K562 (cell line): ENCODE results near the gene ABCF3. TPM values are rescaled to one million over a fixed set of nuclear protein-coding genes. Genes with fewer than 3 reads are reported as not detected.

Source experiments
- DMBX1 ChIP-seq: fragments of 250-450 bp; sonication (Bioruptor Pico); IDR thresholded peaks from 2 replicates; pipeline ENCODE4 v1.8.0; 2022; ENCODE audit warnings: inconsistent platforms, mild to moderate bottlenecking, moderate library complexity, borderline replicate concordance
- E2F3 ChIP-seq: fragments of 250-450 bp; sonication (Bioruptor Pico); IDR thresholded peaks from 2 replicates; pipeline ENCODE4 v1.4.0; 2020; ENCODE audit warnings: mild to moderate bottlenecking
- HDAC2 ChIP-seq: fragments of 450-650 bp; IDR thresholded peaks from 2 replicates; pipeline ENCODE4 v1.6.1; 2016; ENCODE audit warnings: mild to moderate bottlenecking
- KLF16 ChIP-seq: IDR thresholded peaks from 2 replicates; pipeline ENCODE4 v1.6.1; 2016; ENCODE audit warnings: antibody characterized with exemption
- POLR2AphosphoS2 ChIP-seq: IDR thresholded peaks from 2 replicates; pipeline ENCODE4 v1.6.1; 2012; ENCODE audit warnings: low read length, improper control_type of control experiment
- RBM15 ChIP-seq: fragments of 200-400 bp; formaldehyde crosslinking; IDR thresholded peaks from 2 replicates; pipeline ENCODE4 v1.6.1; 2018; ENCODE audit warnings: mild to moderate bottlenecking, low read length, moderate library complexity; ENCODE audit not compliant: insufficient read depth
- RBM17 ChIP-seq: fragments of 200-400 bp; formaldehyde crosslinking; IDR thresholded peaks from 2 replicates; pipeline ENCODE4 v1.6.1; 2017; ENCODE audit warnings: low read depth, mild to moderate bottlenecking, low read length, borderline replicate concordance
- ZNF311 ChIP-seq: fragments of 250-450 bp; sonication (Bioruptor Pico); IDR thresholded peaks from 2 replicates; pipeline ENCODE4 v1.4.0; 2020; ENCODE audit warnings: mild to moderate bottlenecking, moderate library complexity
- ZNF57 ChIP-seq: fragments of 450-650 bp; formaldehyde crosslinking; IDR thresholded peaks from 2 replicates; pipeline ENCODE4 v1.4.0; 2020; ENCODE audit warnings: mild to moderate bottlenecking, moderate library complexity
- ZNF75A ChIP-seq: fragments of 450-650 bp; formaldehyde crosslinking; IDR thresholded peaks from 2 replicates; pipeline ENCODE4 v1.4.0; 2020; ENCODE audit warnings: mild to moderate bottlenecking
- ZNF77 ChIP-seq: fragments of 250-450 bp; sonication (Bioruptor Pico); IDR thresholded peaks from 2 replicates; pipeline ENCODE4 v1.5.0; 2020
- polyA plus RNA-seq, 8 experiments: library from polyadenylated mRNA; depleted of rRNA in 4 of 8; stranded (reverse) in 5 of 8; unstranded in 3 of 8; fragments of >200 nt; fragmentation: Nextera tagmentation in 2 of 8; fragmentation: Illumina TruSeq in 1 of 8; extraction: Ambion mirVana in 2 of 8; extraction: Trizol in 1 of 8; gene quantifications; 2 replicates each; pipeline versions ENCODE4 v1.2.1 to v1.2.3, GENCODE V29; 2011 to 2014; ENCODE audit warnings: inconsistent platforms in 1 of 8, missing spikeins in 1 of 8
- total RNA-seq, 7 experiments: library from RNA; depleted of rRNA in 6 of 7; stranded (reverse); fragments of >200 nt in 6 of 7; fragmentation: Illumina TruSeq in 2 of 7; extraction: Trizol in 2 of 7; gene quantifications; 2 replicates each; pipeline versions ENCODE4 v1.2.1 to v1.2.3, GENCODE V29; 2011 to 2021; ENCODE audit warnings: low replicate concordance in 1 of 7
- TF ChIP-seq, protein P1 (sequence below): fragments of 250-450 bp; sonication (Bioruptor Pico); IDR thresholded peaks from 2 replicates; pipeline ENCODE4 v1.4.0; 2020; ENCODE audit warnings: mild to moderate bottlenecking
- TF ChIP-seq, protein P2 (sequence below), 2 experiments: IDR thresholded peaks; 2 replicates each; pipeline ENCODE4 v1.6.1; 2011; ENCODE audit warnings: borderline replicate concordance in 1 of 2, control low read depth in 1 of 2, low read depth in 1 of 2, low read length in 1 of 2, mild to moderate bottlenecking in 1 of 2, mixed read lengths in 1 of 2, moderate library complexity in 1 of 2; ENCODE audit not compliant: insufficient read depth in 1 of 2, insufficient read length in 1 of 2, poor library complexity in 1 of 2, severe bottlenecking in 1 of 2; ENCODE audit errors: extremely low read depth in 1 of 2

ABCF3 gene
- total and polyA plus RNA-seq, 9 of the 15 experiments (the other 6 are each of a cell fraction or from before 2014, with no cell fraction given), result 6.7 to 77.9 (median 45.1) TPM

- TF ChIP-seq ZNF75A (CRISPR knock-in tag) (peak; percentile 21; the same call in 1 of the 2 replicates), POLR2AphosphoS2 (peak; percentile 94), DMBX1 (CRISPR knock-in tag) (no peak), E2F3 (CRISPR knock-in tag) (no peak), HDAC2 (no peak), ZNF77 (CRISPR knock-in tag) (no peak), KLF16 (no peak), RBM17 (no peak), RBM15 (no peak), ZNF311 (CRISPR knock-in tag) (no peak), ZNF57 (CRISPR knock-in tag) (no peak)
- TF ChIP-seq, protein P1, sequence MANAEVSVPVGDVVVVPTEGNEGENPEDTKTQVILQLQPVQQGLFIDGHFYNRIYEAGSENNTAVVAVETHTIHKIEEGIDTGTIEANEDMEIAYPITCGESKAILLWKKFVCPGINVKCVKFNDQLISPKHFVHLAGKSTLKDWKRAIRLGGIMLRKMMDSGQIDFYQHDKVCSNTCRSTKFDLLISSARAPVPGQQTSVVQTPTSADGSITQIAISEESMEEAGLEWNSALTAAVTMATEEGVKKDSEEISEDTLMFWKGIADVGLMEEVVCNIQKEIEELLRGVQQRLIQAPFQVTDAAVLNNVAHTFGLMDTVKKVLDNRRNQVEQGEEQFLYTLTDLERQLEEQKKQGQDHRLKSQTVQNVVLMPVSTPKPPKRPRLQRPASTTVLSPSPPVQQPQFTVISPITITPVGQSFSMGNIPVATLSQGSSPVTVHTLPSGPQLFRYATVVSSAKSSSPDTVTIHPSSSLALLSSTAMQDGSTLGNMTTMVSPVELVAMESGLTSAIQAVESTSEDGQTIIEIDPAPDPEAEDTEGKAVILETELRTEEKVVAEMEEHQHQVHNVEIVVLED (CRISPR knock-in tag), result 0 out of 2 replicates have a peak, but pooled peaks have one; percentile 39
- TF ChIP-seq, protein P2, sequence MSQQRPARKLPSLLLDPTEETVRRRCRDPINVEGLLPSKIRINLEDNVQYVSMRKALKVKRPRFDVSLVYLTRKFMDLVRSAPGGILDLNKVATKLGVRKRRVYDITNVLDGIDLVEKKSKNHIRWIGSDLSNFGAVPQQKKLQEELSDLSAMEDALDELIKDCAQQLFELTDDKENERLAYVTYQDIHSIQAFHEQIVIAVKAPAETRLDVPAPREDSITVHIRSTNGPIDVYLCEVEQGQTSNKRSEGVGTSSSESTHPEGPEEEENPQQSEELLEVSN (IDR thresholded peaks at IDR 0.05; ENCODE audit: borderline replicate concordance in 1 of 2, extremely low read depth in 1 of 2, insufficient read depth in 1 of 2, insufficient read length in 1 of 2, low read depth in 1 of 2, low read length in 1 of 2, poor library complexity in 1 of 2, severe bottlenecking in 1 of 2), result peak in 1 of 2 experiments; percentile 55
These were observed 11.1 kb upstream of the ABCF3 start, which contains the start of gene AP2M1 (continued) for GRCh38 chr3:184174646-184175492.
